Measurements from ENCODE around the gene MYL11. TPM values are rescaled to one million over a fixed set of nuclear protein-coding genes. Genes with fewer than 3 reads are reported as not detected.
A peak's percentile ranks its signal among the peaks of the same experiment; 100 is the strongest.
"Not testable (repeated sequence)": the region's sequence is repeated elsewhere in the genome, so short reads cannot be mapped to it uniquely, and the experiment has no call there.

The MYL11 gene
- total RNA-seq, 1 donor from 2014 or later: 12,119 TPM

- peak within 1 kb of the TSS; percentile 80 to 84 (median 83) for H3K9ac ChIP-seq (ENCODE audit: low read depth in 1 of 3, low read length in 3 of 3)
- H3K9me3 ChIP-seq (ENCODE audit: control insufficient read depth in 3 of 3, low read length in 3 of 3): no peaks in the 10 kb centered on the region
- H3K27ac ChIP-seq (ENCODE audit: low read depth, low read length): peak within 1 kb of the TSS; percentile 74
- no peaks in the 10 kb centered on the region for H3K27me3 ChIP-seq (ENCODE audit: control insufficient read depth in 3 of 3, insufficient read depth in 3 of 3, low read length in 3 of 3)
- H3K36me3 ChIP-seq (ENCODE audit: control insufficient read depth in 3 of 3, insufficient read depth in 3 of 3, low read length in 3 of 3): peaks cover 5 to 11% (median 9%) of the 10 kb centered on the region in 3 donors
- peaks cover 15 to 25% (median 22%) of the 10 kb centered on the region in 3 donors for H3K4me1 ChIP-seq (ENCODE audit: control insufficient read depth in 3 of 3, insufficient read depth in 3 of 3, low read length in 3 of 3)
- H3K4me3 ChIP-seq (ENCODE audit: low read length in 3 of 3): peak within 1 kb of the TSS; percentile 71 to 87 (median 80)
Measured at GRCh38 chr16:30395155-30395991, 20.8 kb downstream of the MYL11 start, which contains the start of gene ZNF48. Gene ZNF48 (plus strand): TSS chr16:30395420. CDS start chr16:30395795, 375 bp downstream.

- Histone ChIP-seq H3K36me3 (ENCODE audit: control insufficient read depth in 3 of 3, insufficient read depth in 3 of 3, low read length in 3 of 3) (peaks cover 5 to 11% (median 9%) of the 10 kb centered on the region in 3 donors), H3K4me3 (ENCODE audit: low read length in 3 of 3) (peak overlapping the region; percentile 71 to 87 (median 80)), H3K27me3 (ENCODE audit: control insufficient read depth in 3 of 3, insufficient read depth in 3 of 3, low read length in 3 of 3) (no peaks in the 10 kb centered on the region), H3K9ac (ENCODE audit: low read depth in 1 of 3, low read length in 3 of 3) (peak overlapping the region; percentile 77 to 84 (median 77)), H3K27ac (ENCODE audit: low read depth, low read length) (peak overlapping the region; percentile 30), H3K4me1 (ENCODE audit: control insufficient read depth in 3 of 3, insufficient read depth in 3 of 3, low read length in 3 of 3) (peaks cover 15 to 29% (median 22%) of the 10 kb centered on the region in 3 donors), H3K9me3 (ENCODE audit: control insufficient read depth in 3 of 3, low read length in 3 of 3) (no peaks in the 10 kb centered on the region)
Measured at GRCh38 chr16:30395992-30396585, 21.5 kb downstream of the MYL11 start.

GRCh38 chr16:30396627-30397026 lies 22.0 kb downstream of the MYL11 start:
- Histone ChIP-seq H3K9ac (ENCODE audit: low read depth in 1 of 3, low read length in 3 of 3) (peak overlapping the region in 1 of 3 donors; percentile 33), H3K36me3 (ENCODE audit: control insufficient read depth in 3 of 3, insufficient read depth in 3 of 3, low read length in 3 of 3) (peaks cover 5 to 11% (median 9%) of the 10 kb centered on the region in 3 donors), H3K4me3 (ENCODE audit: low read length in 3 of 3) (peak overlapping the region in 1 of 3 donors; percentile 71), H3K4me1 (ENCODE audit: control insufficient read depth in 3 of 3, insufficient read depth in 3 of 3, low read length in 3 of 3) (peaks cover 15 to 29% (median 22%) of the 10 kb centered on the region in 3 donors)
- not testable (repeated sequence) for H3K27ac ChIP-seq (ENCODE audit: low read depth, low read length); H3K9me3 ChIP-seq (ENCODE audit: control insufficient read depth in 3 of 3, low read length in 3 of 3); H3K27me3 ChIP-seq (ENCODE audit: control insufficient read depth in 3 of 3, insufficient read depth in 3 of 3, low read length in 3 of 3)

GRCh38 chr16:30397056-30397455 lies 22.5 kb downstream of the MYL11 start:
- H3K27ac ChIP-seq (ENCODE audit: low read depth, low read length): no peak overlapping the region
- peak overlapping the region in 1 of 3 donors; percentile 5 for H3K9ac ChIP-seq (ENCODE audit: low read depth in 1 of 3, low read length in 3 of 3)
- no peaks in the 10 kb centered on the region for H3K27me3 ChIP-seq (ENCODE audit: control insufficient read depth in 3 of 3, insufficient read depth in 3 of 3, low read length in 3 of 3)
- no peak overlapping the region for H3K4me3 ChIP-seq (ENCODE audit: low read length in 3 of 3)
- peaks cover 15 to 29% (median 22%) of the 10 kb centered on the region in 3 donors for H3K4me1 ChIP-seq (ENCODE audit: control insufficient read depth in 3 of 3, insufficient read depth in 3 of 3, low read length in 3 of 3)
- H3K9me3 ChIP-seq (ENCODE audit: control insufficient read depth in 3 of 3, low read length in 3 of 3): no peaks in the 10 kb centered on the region
- H3K36me3 ChIP-seq (ENCODE audit: control insufficient read depth in 3 of 3, insufficient read depth in 3 of 3, low read length in 3 of 3): peaks cover 5 to 11% (median 9%) of the 10 kb centered on the region in 3 donors

GRCh38 chr16:30397776-30398660 lies 23.4 kb downstream of the MYL11 start:
- Histone ChIP-seq H3K4me3 (ENCODE audit: low read length in 3 of 3) (no peak overlapping the region), H3K4me1 (ENCODE audit: control insufficient read depth in 3 of 3, insufficient read depth in 3 of 3, low read length in 3 of 3) (peaks cover 15 to 29% (median 22%) of the 10 kb centered on the region in 3 donors), H3K9ac (ENCODE audit: low read depth in 1 of 3, low read length in 3 of 3) (no peak overlapping the region), H3K27ac (ENCODE audit: low read depth, low read length) (no peak overlapping the region), H3K27me3 (ENCODE audit: control insufficient read depth in 3 of 3, insufficient read depth in 3 of 3, low read length in 3 of 3) (no peaks in the 10 kb centered on the region), H3K36me3 (ENCODE audit: control insufficient read depth in 3 of 3, insufficient read depth in 3 of 3, low read length in 3 of 3) (peaks cover 5 to 11% (median 9%) of the 10 kb centered on the region in 3 donors), H3K9me3 (ENCODE audit: control insufficient read depth in 3 of 3, low read length in 3 of 3) (no peaks in the 10 kb centered on the region)

GRCh38 chr16:30398661-30399434 lies 24.2 kb downstream of the MYL11 start:
- Histone ChIP-seq H3K4me3 (ENCODE audit: low read length in 3 of 3) (no peak overlapping the region), H3K9me3 (ENCODE audit: control insufficient read depth in 3 of 3, low read length in 3 of 3) (no peaks in the 10 kb centered on the region), H3K4me1 (ENCODE audit: control insufficient read depth in 3 of 3, insufficient read depth in 3 of 3, low read length in 3 of 3) (peaks cover 15 to 29% (median 22%) of the 10 kb centered on the region in 3 donors), H3K27me3 (ENCODE audit: control insufficient read depth in 3 of 3, insufficient read depth in 3 of 3, low read length in 3 of 3) (no peaks in the 10 kb centered on the region), H3K9ac (ENCODE audit: low read depth in 1 of 3, low read length in 3 of 3) (peak overlapping the region in 2 of 3 donors; percentile 16 to 86), H3K36me3 (ENCODE audit: control insufficient read depth in 3 of 3, insufficient read depth in 3 of 3, low read length in 3 of 3) (peaks cover 5 to 11% (median 9%) of the 10 kb centered on the region in 3 donors), H3K27ac (ENCODE audit: low read depth, low read length) (no peak overlapping the region)

GRCh38 chr16:30399435-30400186 lies 25.0 kb downstream of the MYL11 start:
- Histone ChIP-seq H3K27ac (ENCODE audit: low read depth, low read length) (peak overlapping the region; percentile 72), H3K4me3 (ENCODE audit: low read length in 3 of 3) (peak overlapping the region; percentile 78 to 85 (median 79)), H3K4me1 (ENCODE audit: control insufficient read depth in 3 of 3, insufficient read depth in 3 of 3, low read length in 3 of 3) (peaks cover 15 to 22% (median 17%) of the 10 kb centered on the region in 3 donors), H3K27me3 (ENCODE audit: control insufficient read depth in 3 of 3, insufficient read depth in 3 of 3, low read length in 3 of 3) (no peaks in the 10 kb centered on the region), H3K9ac (ENCODE audit: low read depth in 1 of 3, low read length in 3 of 3) (peak overlapping the region; percentile 85 to 92 (median 86)), H3K36me3 (ENCODE audit: control insufficient read depth in 3 of 3, insufficient read depth in 3 of 3, low read length in 3 of 3) (peaks cover 5 to 11% (median 9%) of the 10 kb centered on the region in 3 donors), H3K9me3 (ENCODE audit: control insufficient read depth in 3 of 3, low read length in 3 of 3) (no peaks in the 10 kb centered on the region)

GRCh38 chr16:30401768-30402425 lies 27.3 kb downstream of the MYL11 start:
- Histone ChIP-seq H3K27me3 (ENCODE audit: control insufficient read depth in 3 of 3, insufficient read depth in 3 of 3, low read length in 3 of 3) (no peaks in the 10 kb centered on the region), H3K36me3 (ENCODE audit: control insufficient read depth in 3 of 3, insufficient read depth in 3 of 3, low read length in 3 of 3) (peaks cover 5 to 11% (median 9%) of the 10 kb centered on the region in 3 donors), H3K9me3 (ENCODE audit: control insufficient read depth in 3 of 3, low read length in 3 of 3) (no peaks in the 10 kb centered on the region), H3K9ac (ENCODE audit: low read depth in 1 of 3, low read length in 3 of 3) (no peak overlapping the region), H3K4me1 (ENCODE audit: control insufficient read depth in 3 of 3, insufficient read depth in 3 of 3, low read length in 3 of 3) (peaks cover 7 to 17% (median 9%) of the 10 kb centered on the region in 3 donors), H3K4me3 (ENCODE audit: low read length in 3 of 3) (no peak overlapping the region), H3K27ac (ENCODE audit: low read depth, low read length) (no peak overlapping the region)

All from skeletal muscle tissue (tissue), 4 donors.